ENCODE data around the gene TSEN34.
"Not testable (repeated sequence)": the region's sequence is repeated elsewhere in the genome, so short reads cannot be mapped to it uniquely, and the experiment has no call there.

TSEN34 gene

GRCh38 chr19:54179262-54179852 is 11.8 kb upstream of the TSEN34 start:
- no peak overlapping the region for H3K4me3 ChIP-seq (ENCODE audit: low read depth, low read length)
- no peak for DNase-seq (ENCODE audit: low read depth)
- in situ Hi-C loops (cut with HindIII; ENCODE audit: low sequenced_read_pairs), result no loop called here
- TF ChIP-seq, protein P1, sequence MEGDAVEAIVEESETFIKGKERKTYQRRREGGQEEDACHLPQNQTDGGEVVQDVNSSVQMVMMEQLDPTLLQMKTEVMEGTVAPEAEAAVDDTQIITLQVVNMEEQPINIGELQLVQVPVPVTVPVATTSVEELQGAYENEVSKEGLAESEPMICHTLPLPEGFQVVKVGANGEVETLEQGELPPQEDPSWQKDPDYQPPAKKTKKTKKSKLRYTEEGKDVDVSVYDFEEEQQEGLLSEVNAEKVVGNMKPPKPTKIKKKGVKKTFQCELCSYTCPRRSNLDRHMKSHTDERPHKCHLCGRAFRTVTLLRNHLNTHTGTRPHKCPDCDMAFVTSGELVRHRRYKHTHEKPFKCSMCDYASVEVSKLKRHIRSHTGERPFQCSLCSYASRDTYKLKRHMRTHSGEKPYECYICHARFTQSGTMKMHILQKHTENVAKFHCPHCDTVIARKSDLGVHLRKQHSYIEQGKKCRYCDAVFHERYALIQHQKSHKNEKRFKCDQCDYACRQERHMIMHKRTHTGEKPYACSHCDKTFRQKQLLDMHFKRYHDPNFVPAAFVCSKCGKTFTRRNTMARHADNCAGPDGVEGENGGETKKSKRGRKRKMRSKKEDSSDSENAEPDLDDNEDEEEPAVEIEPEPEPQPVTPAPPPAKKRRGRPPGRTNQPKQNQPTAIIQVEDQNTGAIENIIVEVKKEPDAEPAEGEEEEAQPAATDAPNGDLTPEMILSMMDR (IDR thresholded peaks at IDR 0.05; ENCODE audit: low read depth, low read length, missing control alignments), result no peak

DNA sequence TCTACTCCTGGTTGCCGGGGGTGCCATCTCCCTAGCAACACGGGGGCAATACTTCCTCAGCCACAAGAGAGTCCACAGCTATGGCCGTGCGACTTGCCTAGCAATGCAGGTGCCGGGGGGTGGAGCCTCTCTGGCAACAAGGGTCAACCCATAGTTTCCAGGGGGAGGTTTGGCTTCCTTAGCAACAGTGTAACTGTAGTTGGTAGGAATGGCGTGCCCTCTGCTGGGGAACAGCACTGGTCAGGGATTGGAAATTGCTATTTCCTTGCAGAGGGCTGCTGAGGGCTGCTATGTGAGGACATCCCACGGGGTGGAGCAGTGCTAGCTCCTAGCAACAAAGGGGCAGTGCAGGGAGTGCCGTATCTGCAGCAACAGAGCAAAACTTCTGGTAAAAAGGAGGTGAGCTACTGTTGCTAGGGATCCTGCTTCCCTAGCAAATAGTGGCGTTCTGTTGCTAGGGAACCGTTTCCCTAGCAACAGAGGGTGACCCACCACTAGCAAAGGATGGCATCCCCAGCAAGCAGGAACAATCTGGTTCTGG is 11.1 kb upstream of the TSEN34 start:
- in situ Hi-C loops (cut with HindIII; ENCODE audit: low sequenced_read_pairs), result no loop called here
- DNase-seq (ENCODE audit: low read depth), result peak; percentile 79
- H3K4me3 ChIP-seq (ENCODE audit: low read depth, low read length), result no peak overlapping the region
- TF ChIP-seq, protein P1 (IDR thresholded peaks at IDR 0.05; ENCODE audit: low read depth, low read length, missing control alignments), result peak; percentile 89

- no peak for DNase-seq (ENCODE audit: low read depth)
- TF ChIP-seq, protein P1 (IDR thresholded peaks at IDR 0.05; ENCODE audit: low read depth, low read length, missing control alignments), result no peak
- in situ Hi-C loops (cut with HindIII; ENCODE audit: low sequenced_read_pairs), result no loop called here
- H3K4me3 ChIP-seq (ENCODE audit: low read depth, low read length), result no peak overlapping the region
Observed at GRCh38 chr19:54180691-54181091, 10.4 kb upstream of the TSEN34 start.

DNA sequence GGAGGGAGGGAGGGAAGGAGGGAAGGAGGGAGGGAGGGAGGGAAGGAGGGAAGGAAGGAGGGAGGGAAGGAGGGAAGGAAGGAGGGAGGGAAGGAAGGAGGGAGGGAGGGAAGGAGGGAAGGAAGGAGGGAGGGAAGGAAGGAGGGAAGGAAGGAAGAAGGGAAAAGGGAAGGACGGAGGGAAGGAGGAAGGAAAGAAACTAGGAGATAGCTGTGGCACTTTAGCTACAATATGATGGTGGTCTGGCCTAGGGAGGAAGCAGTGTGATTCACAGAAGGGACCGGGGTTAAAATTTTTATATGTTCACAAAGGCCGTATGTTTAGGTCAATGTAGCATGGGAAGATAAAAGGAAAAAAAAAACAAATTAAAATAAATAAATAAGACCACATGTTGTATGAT is 9.2 kb upstream of the TSEN34 start:
- in situ Hi-C loops (cut with HindIII; ENCODE audit: low sequenced_read_pairs); DNase-seq (ENCODE audit: low read depth); H3K4me3 ChIP-seq (ENCODE audit: low read depth, low read length): not testable (repeated sequence)

GRCh38 chr19:54183431-54183830 is 7.7 kb upstream of the TSEN34 start:
- in situ Hi-C loops (cut with HindIII; ENCODE audit: low sequenced_read_pairs), result no loop called here
- H3K4me3 ChIP-seq (ENCODE audit: low read depth, low read length), result no peak overlapping the region
- TF ChIP-seq, protein P1 (IDR thresholded peaks at IDR 0.05; ENCODE audit: low read depth, low read length, missing control alignments), result no peak
- DNase-seq (ENCODE audit: low read depth), result no peak

- in situ Hi-C loops (cut with HindIII; ENCODE audit: low sequenced_read_pairs), result no loop called here
- TF ChIP-seq, protein P1 (IDR thresholded peaks at IDR 0.05; ENCODE audit: low read depth, low read length, missing control alignments), result no peak
- no peak for DNase-seq (ENCODE audit: low read depth)
- no peak overlapping the region for H3K4me3 ChIP-seq (ENCODE audit: low read depth, low read length)
Observed at GRCh38 chr19:54186351-54186750, 4.8 kb upstream of the TSEN34 start.

- TF ChIP-seq, protein P1 (IDR thresholded peaks at IDR 0.05; ENCODE audit: low read depth, low read length, missing control alignments), result no peak
- no peak for DNase-seq (ENCODE audit: low read depth)
- in situ Hi-C loops (cut with HindIII; ENCODE audit: low sequenced_read_pairs), result no loop called here
- H3K4me3 ChIP-seq (ENCODE audit: low read depth, low read length), result no peak overlapping the region
Observed at GRCh38 chr19:54186934-54187381, 4.2 kb upstream of the TSEN34 start.

Measured in astrocyte of the cerebellum (primary cell).